ENCODE data around the gene CDIP1. TPM values are rescaled to one million over a fixed set of nuclear protein-coding genes. Genes with fewer than 3 reads are reported as not detected.

The CDIP1 gene
- total RNA-seq, 1 donor from 2014 or later, result 64.7 TPM

DNA sequence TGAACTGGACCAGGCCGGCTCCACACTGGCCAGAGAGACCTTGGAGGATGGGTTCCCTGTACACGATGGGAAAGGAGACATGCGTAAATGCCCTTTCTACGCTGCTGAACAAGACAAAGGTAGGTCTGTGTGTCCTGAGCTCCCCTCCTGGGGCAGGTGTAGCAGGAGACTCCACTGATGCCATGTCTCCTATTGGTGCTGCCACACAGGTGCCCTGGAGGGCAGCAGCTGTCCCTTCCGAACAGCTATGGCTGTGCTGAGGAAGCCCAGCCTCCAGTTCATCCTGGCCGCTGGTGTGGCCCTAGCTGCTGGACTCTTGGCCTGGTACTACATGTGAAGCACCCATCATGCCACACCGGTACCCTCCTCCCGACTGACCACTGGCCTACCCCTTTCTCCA is 29.2 kb downstream of the CDIP1 start:
- Mint-ChIP-seq H3K27ac (ENCODE audit: unreplicated experiment) (peak overlapping the region; percentile 41), H3K4me1 (ENCODE audit: low read depth, unreplicated experiment) (peaks cover 12% of the 10 kb centered on the region), H3K4me3 (ENCODE audit: unreplicated experiment) (no peak overlapping the region), H3K36me3 (ENCODE audit: low read depth, unreplicated experiment) (peaks cover 4% of the 10 kb centered on the region), H3K9me3 (ENCODE audit: unreplicated experiment) (no peaks in the 10 kb centered on the region), H3K27me3 (ENCODE audit: low read depth, unreplicated experiment) (no peaks in the 10 kb centered on the region)
- Histone ChIP-seq H3K36me3 (ENCODE audit: insufficient read depth, low read length) (peaks cover 24% of the 10 kb centered on the region), H3K4me3 (ENCODE audit: insufficient read depth, low read depth, low read length) (no peak overlapping the region), H2AFZ (ENCODE audit: low read depth, low read length) (no peak overlapping the region), H3K9ac (ENCODE audit: low read length) (no peak overlapping the region), H4K20me1 (ENCODE audit: insufficient read depth, low read length) (peaks cover 57% of the 10 kb centered on the region), H3K27me3 (ENCODE audit: insufficient read depth, low read length) (no peaks in the 10 kb centered on the region), H3K4me2 (ENCODE audit: low read length) (no peak overlapping the region), H3K79me2 (ENCODE audit: insufficient read depth, low read length) (peaks cover 12% of the 10 kb centered on the region), H3K9me3 (ENCODE audit: insufficient read depth, low read depth, low read length) (no peaks in the 10 kb centered on the region), H3K4me1 (ENCODE audit: insufficient read depth, low read length) (no peaks in the 10 kb centered on the region), H3K27ac (ENCODE audit: low read depth, low read length) (no peak overlapping the region)
- TF ChIP-seq EZH2 (IDR thresholded peaks at IDR 0.05; ENCODE audit: insufficient read depth, low read length), result no peak
- TF ChIP-seq CTCF (IDR thresholded peaks at IDR 0.05; ENCODE audit: insufficient read depth, low read depth, low read length), result no peak
- FAIRE-seq (no peak), DNase-seq (ENCODE audit: low read depth) (no peak)

DNA sequence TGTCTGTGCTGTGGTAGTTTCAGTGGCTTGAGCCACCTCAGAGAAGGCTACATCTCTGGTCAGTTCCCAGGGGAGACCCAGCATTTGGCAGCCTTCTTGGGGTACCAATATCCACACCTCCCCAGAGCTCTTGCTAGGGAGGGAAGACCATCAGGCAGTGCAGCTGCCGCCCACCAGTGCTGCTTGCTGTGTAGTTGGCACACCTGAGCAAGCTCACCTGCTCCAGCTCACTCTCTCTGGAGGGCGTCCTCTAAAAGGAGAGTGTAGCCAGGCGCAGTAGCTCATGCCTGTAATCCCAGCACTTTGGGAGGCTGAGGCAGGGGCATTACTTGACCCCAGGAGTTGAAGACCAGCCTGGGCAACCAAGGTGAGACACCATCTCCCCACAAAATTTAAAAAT is 29.8 kb downstream of the CDIP1 start:
- TF ChIP-seq CTCF (IDR thresholded peaks at IDR 0.05; ENCODE audit: insufficient read depth, low read depth, low read length) (no peak), EZH2 (IDR thresholded peaks at IDR 0.05; ENCODE audit: insufficient read depth, low read length) (no peak)
- no peaks in the 10 kb centered on the region for H3K27me3 Mint-ChIP-seq (ENCODE audit: low read depth, unreplicated experiment)
- FAIRE-seq (no peak), DNase-seq (ENCODE audit: low read depth) (no peak)
- no peak overlapping the region for H3K4me3 Mint-ChIP-seq (ENCODE audit: unreplicated experiment)
- no peaks in the 10 kb centered on the region for H3K27me3 ChIP-seq (ENCODE audit: insufficient read depth, low read length)
- H3K4me1 ChIP-seq (ENCODE audit: insufficient read depth, low read length), result no peaks in the 10 kb centered on the region
- peaks cover 60% of the 10 kb centered on the region for H4K20me1 ChIP-seq (ENCODE audit: insufficient read depth, low read length)
- H3K27ac Mint-ChIP-seq (ENCODE audit: unreplicated experiment), result no peak overlapping the region
- no peak overlapping the region for H3K4me3 ChIP-seq (ENCODE audit: insufficient read depth, low read depth, low read length)
- no peak overlapping the region for H3K4me2 ChIP-seq (ENCODE audit: low read length)
- H3K9me3 Mint-ChIP-seq (ENCODE audit: unreplicated experiment), result no peaks in the 10 kb centered on the region
- peaks cover 14% of the 10 kb centered on the region for H3K79me2 ChIP-seq (ENCODE audit: insufficient read depth, low read length)
- no peak overlapping the region for H2AFZ ChIP-seq (ENCODE audit: low read depth, low read length)
- H3K4me1 Mint-ChIP-seq (ENCODE audit: low read depth, unreplicated experiment), result peaks cover 14% of the 10 kb centered on the region
- no peak overlapping the region for H3K27ac ChIP-seq (ENCODE audit: low read depth, low read length)
- H3K36me3 Mint-ChIP-seq (ENCODE audit: low read depth, unreplicated experiment), result peaks cover 4% of the 10 kb centered on the region
- H3K9me3 ChIP-seq (ENCODE audit: insufficient read depth, low read depth, low read length), result no peaks in the 10 kb centered on the region
- H3K36me3 ChIP-seq (ENCODE audit: insufficient read depth, low read length), result peaks cover 24% of the 10 kb centered on the region
- no peak overlapping the region for H3K9ac ChIP-seq (ENCODE audit: low read length)

DNA sequence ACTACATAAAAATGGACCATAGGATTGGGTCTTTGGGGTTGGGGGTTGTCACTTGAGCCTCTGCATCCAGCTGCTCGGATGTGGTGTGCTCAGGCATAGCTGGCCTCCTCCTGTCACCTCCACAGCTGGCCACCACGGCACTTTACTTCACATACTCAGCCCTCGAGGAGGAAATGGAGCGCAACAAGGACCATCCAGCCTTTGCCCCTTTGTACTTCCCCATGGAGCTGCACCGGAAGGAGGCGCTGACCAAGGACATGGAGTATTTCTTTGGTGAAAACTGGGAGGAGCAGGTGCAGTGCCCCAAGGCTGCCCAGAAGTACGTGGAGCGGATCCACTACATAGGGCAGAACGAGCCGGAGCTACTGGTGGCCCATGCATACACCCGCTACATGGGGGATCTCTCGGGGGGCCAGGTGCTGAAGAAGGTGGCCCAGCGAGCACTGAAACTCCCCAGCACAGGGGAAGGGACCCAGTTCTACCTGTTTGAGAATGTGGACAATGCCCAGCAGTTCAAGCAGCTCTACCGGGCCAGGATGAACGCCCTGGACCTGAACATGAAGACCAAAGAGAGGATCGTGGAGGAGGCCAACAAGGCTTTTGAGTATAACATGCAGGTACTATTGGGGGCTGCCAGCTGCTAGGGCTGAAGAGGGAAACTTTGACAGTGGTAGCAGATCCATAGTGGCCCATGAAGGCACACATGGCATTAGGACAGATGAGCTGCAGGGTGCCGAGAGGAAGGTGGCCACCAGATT is 30.8 kb downstream of the CDIP1 start:
- Mint-ChIP-seq H3K4me3 (ENCODE audit: unreplicated experiment) (peak overlapping the region; percentile 69), H3K9me3 (ENCODE audit: unreplicated experiment) (no peaks in the 10 kb centered on the region), H3K36me3 (ENCODE audit: low read depth, unreplicated experiment) (peaks cover 4% of the 10 kb centered on the region), H3K4me1 (ENCODE audit: low read depth, unreplicated experiment) (peaks cover 16% of the 10 kb centered on the region), H3K27ac (ENCODE audit: unreplicated experiment) (no peak overlapping the region), H3K27me3 (ENCODE audit: low read depth, unreplicated experiment) (no peaks in the 10 kb centered on the region)
- FAIRE-seq (no peak), DNase-seq (ENCODE audit: low read depth) (no peak)
- Histone ChIP-seq H4K20me1 (ENCODE audit: insufficient read depth, low read length) (peaks cover 62% of the 10 kb centered on the region), H3K36me3 (ENCODE audit: insufficient read depth, low read length) (peaks cover 24% of the 10 kb centered on the region), H3K79me2 (ENCODE audit: insufficient read depth, low read length) (peaks cover 23% of the 10 kb centered on the region), H3K4me2 (ENCODE audit: low read length) (no peak overlapping the region), H3K4me1 (ENCODE audit: insufficient read depth, low read length) (no peaks in the 10 kb centered on the region), H3K27me3 (ENCODE audit: insufficient read depth, low read length) (no peaks in the 10 kb centered on the region), H3K27ac (ENCODE audit: low read depth, low read length) (no peak overlapping the region), H3K4me3 (ENCODE audit: insufficient read depth, low read depth, low read length) (no peak overlapping the region), H3K9ac (ENCODE audit: low read length) (no peak overlapping the region), H3K9me3 (ENCODE audit: insufficient read depth, low read depth, low read length) (no peaks in the 10 kb centered on the region), H2AFZ (ENCODE audit: low read depth, low read length) (no peak overlapping the region)
- TF ChIP-seq CTCF (IDR thresholded peaks at IDR 0.05; ENCODE audit: insufficient read depth, low read depth, low read length) (no peak), EZH2 (IDR thresholded peaks at IDR 0.05; ENCODE audit: insufficient read depth, low read length) (no peak)
